Anterior cingulate cortex (tissue), 58 donors: ENCODE data around the gene KLHDC4.
"Not testable (repeated sequence)": the region's sequence is repeated elsewhere in the genome, so short reads cannot be mapped to it uniquely, and the experiment has no call there.

Experiments used
- DNase-seq, 58 donors: peaks; one replicate each; lab custom pipeline; 2025; lab: John Stamatoyannopoulos, UW

KLHDC4 gene

GRCh38 chr16:87789437-87790291 lies 23.9 kb upstream of the KLHDC4 start:
- no peak for DNase-seq

- not testable (repeated sequence) for DNase-seq
These were observed 23.1 kb upstream of the KLHDC4 start for GRCh38 chr16:87788730-87789436.

GRCh38 chr16:87787451-87788091 lies 21.8 kb upstream of the KLHDC4 start:
- not testable (repeated sequence) for DNase-seq

GRCh38 chr16:87784812-87785211 lies 19.0 kb upstream of the KLHDC4 start:
- DNase-seq: no peak

- DNase-seq: no peak
These were observed 16.2 kb upstream of the KLHDC4 start for GRCh38 chr16:87782033-87782432.

- DNase-seq: peak in 21 of 58 donors; percentile 2 to 66 (median 12)
These were observed 14.7 kb upstream of the KLHDC4 start for GRCh38 chr16:87780385-87780989.

- DNase-seq: peak; percentile 26 to 94 (median 79)
These were observed 13.2 kb upstream of the KLHDC4 start for GRCh38 chr16:87778830-87779579.

- DNase-seq: no peak
These were observed 12.7 kb upstream of the KLHDC4 start for GRCh38 chr16:87778476-87778829.

- DNase-seq: not testable (repeated sequence)
These were observed 8.1 kb upstream of the KLHDC4 start for GRCh38 chr16:87773836-87774235.

GRCh38 chr16:87767456-87767855 lies 1.7 kb upstream of the KLHDC4 start:
- not testable (repeated sequence) for DNase-seq

GRCh38 chr16:87766485-87766797 lies 655 bp upstream of the KLHDC4 start:
- DNase-seq: no peak

- DNase-seq: no peak
These were observed 362 bp downstream of the KLHDC4 start for GRCh38 chr16:87765473-87765775.

- DNase-seq: no peak
These were observed 950 bp downstream of the KLHDC4 start for GRCh38 chr16:87764600-87765472.

GRCh38 chr16:87762620-87763019 lies 3.2 kb downstream of the KLHDC4 start:
- DNase-seq: no peak

GRCh38 chr16:87762071-87762571 lies 3.7 kb downstream of the KLHDC4 start:
- DNase-seq: no peak

- no peak for DNase-seq
These were observed 4.7 kb downstream of the KLHDC4 start for GRCh38 chr16:87761060-87761459.

- no peak for DNase-seq
These were observed 7.9 kb downstream of the KLHDC4 start for GRCh38 chr16:87757841-87758426.

- DNase-seq: no peak
These were observed 11.3 kb downstream of the KLHDC4 start for GRCh38 chr16:87754535-87754934.
